CD4-positive, alpha-beta T cell (primary cell): Measurements from ENCODE around the gene FITM2. TPM values are rescaled to one million over a fixed set of nuclear protein-coding genes. Genes with fewer than 3 reads are reported as not detected.

Source experiments
- ATAC-seq: fragments of 200-7000 bp; cut with Tn5 transposase; one replicate; pipeline ENCODE4 v1.10.0; 2022; ENCODE audit warnings: mild to moderate bottlenecking; ENCODE audit not compliant: poor library complexity
- CTCF ChIA-PET: fragments of 350-600 bp; sonication (Branson Sonifier 250); formaldehyde crosslinking; loops from one replicate; lab custom pipeline; 2021; ENCODE audit warnings: antibody characterized with exemption, inconsistent platforms; lab: Charles Lee
- POLR2A ChIA-PET: fragments of 350-600 bp; sonication (Branson Sonifier 250); formaldehyde crosslinking; loops from one replicate; lab custom pipeline; 2021; ENCODE audit warnings: antibody characterized with exemption, inconsistent platforms; lab: Charles Lee
- DNase-seq, 14 experiments: peaks; one replicate each; pipeline ENCODE4 v3.0.0-alpha.2; 2013 to 2020; ENCODE audit warnings: mixed read lengths in 2 of 14
- H3K27ac ChIP-seq, 2 donors: one replicate each; pipeline versions ENCODE4 v1.5.1 to v1.7.0; 2013; ENCODE audit warnings: low read length in 2 of 2, low read depth in 1 of 2, mild to moderate bottlenecking in 1 of 2
- H3K27me3 ChIP-seq, 2 experiments: 1 replicate in 1 of 2; 2 replicates in 1 of 2; pipeline versions ENCODE4 v1.6.1 to v1.7.0; 2013; ENCODE audit warnings: low read length in 2 of 2, control low read depth in 1 of 2, mild to moderate bottlenecking in 1 of 2, moderate library complexity in 1 of 2; ENCODE audit not compliant: insufficient read depth in 2 of 2, control insufficient read depth in 1 of 2
- H3K36me3 ChIP-seq: one replicate; pipeline ENCODE4 v1.6.1; 2013; ENCODE audit warnings: low read length, control low read depth; ENCODE audit not compliant: insufficient read depth
- H3K4me1 ChIP-seq: one replicate; pipeline ENCODE4 v1.6.1; 2013; ENCODE audit warnings: low read length, control low read depth; ENCODE audit not compliant: insufficient read depth
- H3K4me3 ChIP-seq: one replicate; pipeline ENCODE4 v1.5.1; 2013; ENCODE audit warnings: mild to moderate bottlenecking, low read length, moderate library complexity
- H3K9me3 ChIP-seq, 2 experiments: 1 replicate in 1 of 2; 2 replicates in 1 of 2; pipeline versions ENCODE4 v1.6.1 to v1.7.0; 2013; ENCODE audit warnings: low read length in 2 of 2, mild to moderate bottlenecking in 2 of 2, control low read depth in 1 of 2, moderate library complexity in 1 of 2; ENCODE audit not compliant: control insufficient read depth in 1 of 2, insufficient read depth in 1 of 2
- H3K27ac Mint-ChIP-seq: one replicate; pipeline ENCODE4 v1.8.0; 2020; ENCODE audit warnings: mixed read lengths
- H3K27me3 Mint-ChIP-seq: one replicate; pipeline ENCODE4 v1.8.0; 2021; ENCODE audit warnings: mixed read lengths
- H3K36me3 Mint-ChIP-seq: one replicate; pipeline ENCODE4 v1.8.0; 2021; ENCODE audit warnings: low read depth, mixed read lengths
- H3K4me1 Mint-ChIP-seq: one replicate; pipeline ENCODE4 v1.8.0; 2021; ENCODE audit warnings: low read depth, mixed read lengths
- H3K4me3 Mint-ChIP-seq: one replicate; pipeline ENCODE4 v1.8.0; 2020; ENCODE audit warnings: mild to moderate bottlenecking, mixed read lengths
- H3K9me3 Mint-ChIP-seq: one replicate; pipeline ENCODE4 v1.8.0; 2020; ENCODE audit warnings: mixed read lengths
- intact Hi-C, 2 experiments: fragments of 100-400 bp; cut with DNase I in 1 of 2; cut with micrococcal nuclease in 1 of 2; formaldehyde crosslinking; loops; one replicate each; pipeline versions ENCODE4 v1.15.1 to v1.9.0; 2023 to 2025; cut with DNase I, micrococcal nuclease
- total RNA-seq, 174 experiments: library from RNA in 2 of 174; stranded (reverse) in 2 of 174; gene quantifications; one replicate each; pipeline ENCODE4 v1.2.3 and lab custom pipeline; 2021 to 2026
- TF ChIP-seq, protein P1 (sequence below): fragments of 200-600 bp; IDR thresholded peaks from one replicate; pipeline ENCODE4 v1.8.0; 2022; ENCODE audit warnings: antibody characterized with exemption, mild to moderate bottlenecking

The FITM2 gene
- total RNA-seq, 2 experiments from 2014 or later, result 3.2 to 3.4 TPM

DNA sequence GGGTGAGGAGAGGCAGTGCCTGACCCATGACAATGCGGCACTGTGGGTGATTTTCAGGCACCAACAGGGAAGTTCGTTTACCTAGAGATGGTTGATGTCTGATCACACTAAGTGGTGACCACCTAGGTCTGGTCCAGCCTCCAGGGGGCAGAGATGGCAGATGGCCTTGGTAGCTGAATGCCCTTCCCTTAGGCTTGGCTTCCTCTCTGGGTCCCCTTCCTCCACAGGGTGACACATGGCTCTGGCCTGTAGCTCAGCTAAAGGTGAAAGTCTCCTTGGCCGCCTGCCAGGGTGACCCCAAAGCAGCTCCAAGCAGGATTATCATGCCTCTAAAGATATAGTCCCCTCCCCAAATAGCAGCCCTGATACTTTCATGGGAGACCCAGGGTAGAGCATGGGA, 57.5 kb downstream of the FITM2 start:
- DNase-seq (no peak), ATAC-seq (no peak)
- ChIA-PET CTCF (no interaction called here), POLR2A (no interaction called here)
- Mint-ChIP-seq H3K4me3 (no peak overlapping the region), H3K36me3 (no peaks in the 10 kb centered on the region), H3K27me3 (peaks cover 29% of the 10 kb centered on the region), H3K4me1 (no peaks in the 10 kb centered on the region), H3K9me3 (no peaks in the 10 kb centered on the region), H3K27ac (no peak overlapping the region)
- intact Hi-C loops, result no loop called here
- H3K36me3 ChIP-seq, result no peaks in the 10 kb centered on the region
- H3K27me3 ChIP-seq, result peaks cover 3 to 9% of the 10 kb centered on the region in 2 experiments
- H3K27ac ChIP-seq, result no peak overlapping the region
- H3K9me3 ChIP-seq, result no peaks in the 10 kb centered on the region
- no peaks in the 10 kb centered on the region for H3K4me1 ChIP-seq
- no peak overlapping the region for H3K4me3 ChIP-seq
- TF ChIP-seq, protein P1, sequence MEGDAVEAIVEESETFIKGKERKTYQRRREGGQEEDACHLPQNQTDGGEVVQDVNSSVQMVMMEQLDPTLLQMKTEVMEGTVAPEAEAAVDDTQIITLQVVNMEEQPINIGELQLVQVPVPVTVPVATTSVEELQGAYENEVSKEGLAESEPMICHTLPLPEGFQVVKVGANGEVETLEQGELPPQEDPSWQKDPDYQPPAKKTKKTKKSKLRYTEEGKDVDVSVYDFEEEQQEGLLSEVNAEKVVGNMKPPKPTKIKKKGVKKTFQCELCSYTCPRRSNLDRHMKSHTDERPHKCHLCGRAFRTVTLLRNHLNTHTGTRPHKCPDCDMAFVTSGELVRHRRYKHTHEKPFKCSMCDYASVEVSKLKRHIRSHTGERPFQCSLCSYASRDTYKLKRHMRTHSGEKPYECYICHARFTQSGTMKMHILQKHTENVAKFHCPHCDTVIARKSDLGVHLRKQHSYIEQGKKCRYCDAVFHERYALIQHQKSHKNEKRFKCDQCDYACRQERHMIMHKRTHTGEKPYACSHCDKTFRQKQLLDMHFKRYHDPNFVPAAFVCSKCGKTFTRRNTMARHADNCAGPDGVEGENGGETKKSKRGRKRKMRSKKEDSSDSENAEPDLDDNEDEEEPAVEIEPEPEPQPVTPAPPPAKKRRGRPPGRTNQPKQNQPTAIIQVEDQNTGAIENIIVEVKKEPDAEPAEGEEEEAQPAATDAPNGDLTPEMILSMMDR, result no peak

Other genes with a start within 250 kb of the FITM2 start
- gene JPH2, start 124.0 kb downstream of the FITM2 start, total RNA-seq, result not detected
- 100 to 1,000 TPM; 172 TPM for gene OSER1, start 100.4 kb downstream of the FITM2 start, total RNA-seq
- gene GDAP1L1, start 63.9 kb downstream of the FITM2 start, total RNA-seq, result not detected
- gene R3HDML, start 25.8 kb upstream of the FITM2 start, total RNA-seq, result not detected
- gene HNF4A, start 44.5 kb upstream of the FITM2 start, total RNA-seq, result not detected
- 1 to 10 TPM; 9.0 to 9.9 TPM for gene TTPAL, start 164.7 kb upstream of the FITM2 start, total RNA-seq
- gene SERINC3, start 210.9 kb upstream of the FITM2 start, total RNA-seq, result 10 to 100 TPM; 39.5 to 40.2 TPM